CD4-positive, alpha-beta T cell treated with Interleukin-4 for 4 hours (primary cell): ENCODE measurements around the gene PPP6R2.
"Not testable (repeated sequence)": the region's sequence is repeated elsewhere in the genome, so short reads cannot be mapped to it uniquely, and the experiment has no call there.

ENCODE experiments used
- DNase-seq: peaks from one replicate; pipeline ENCODE4 v3.0.0-alpha.2; 2020

The PPP6R2 gene

GRCh38 chr22:50347157-50347556, 4.0 kb downstream of the PPP6R2 start:
- DNase-seq, result no peak

GRCh38 chr22:50348058-50348457, 4.9 kb downstream of the PPP6R2 start:
- DNase-seq, result no peak

GRCh38 chr22:50356186-50356585, 13.1 kb downstream of the PPP6R2 start:
- no peak for DNase-seq

GRCh38 chr22:50357222-50357621, 14.1 kb downstream of the PPP6R2 start:
- DNase-seq, result no peak

GRCh38 chr22:50357756-50358155, 14.6 kb downstream of the PPP6R2 start:
- DNase-seq, result no peak

GRCh38 chr22:50360578-50360977, 17.5 kb downstream of the PPP6R2 start:
- DNase-seq, result no peak

GRCh38 chr22:50361222-50361621, 18.1 kb downstream of the PPP6R2 start:
- peak; percentile 32 for DNase-seq

- DNase-seq, result peak; percentile 69
These were observed 18.6 kb downstream of the PPP6R2 start for GRCh38 chr22:50361688-50362087.

- DNase-seq, result no peak
These were observed 20.2 kb downstream of the PPP6R2 start for GRCh38 chr22:50363166-50363802.

GRCh38 chr22:50363803-50364194, 20.7 kb downstream of the PPP6R2 start:
- not testable (repeated sequence) for DNase-seq

- no peak for DNase-seq
These were observed 24.8 kb downstream of the PPP6R2 start for GRCh38 chr22:50367778-50368500.

GRCh38 chr22:50371101-50371648, 28.0 kb downstream of the PPP6R2 start:
- DNase-seq, result no peak

GRCh38 chr22:50376085-50376651, 33.0 kb downstream of the PPP6R2 start:
- peak; percentile 5 for DNase-seq

GRCh38 chr22:50381021-50381555, 38.0 kb downstream of the PPP6R2 start:
- DNase-seq, result peak; percentile 11

GRCh38 chr22:50396751-50397370, 53.7 kb downstream of the PPP6R2 start:
- DNase-seq, result peak; percentile 8

GRCh38 chr22:50397371-50398060, 54.4 kb downstream of the PPP6R2 start:
- not testable (repeated sequence) for DNase-seq

GRCh38 chr22:50398831-50399648, 55.9 kb downstream of the PPP6R2 start:
- peak; percentile 2 for DNase-seq

GRCh38 chr22:50399751-50400331, 56.7 kb downstream of the PPP6R2 start:
- peak; percentile 10 for DNase-seq

GRCh38 chr22:50400406-50400805, 57.3 kb downstream of the PPP6R2 start:
- no peak for DNase-seq

GRCh38 chr22:50400931-50401330, 57.8 kb downstream of the PPP6R2 start:
- no peak for DNase-seq

- DNase-seq, result no peak
These were observed 58.8 kb downstream of the PPP6R2 start for GRCh38 chr22:50401907-50402306.
